Activated naive CD4-positive, alpha-beta T cell treated with anti-CD3 and anti-CD28 coated beads for 36 hours (primary cell): Measurements from ENCODE around the gene STX16. TPM values are rescaled to one million over a fixed set of nuclear protein-coding genes. Genes with fewer than 3 reads are reported as not detected.
A peak's percentile ranks its signal among the peaks of the same experiment; 100 is the strongest.

Experiments used
- CTCF ChIA-PET: fragments of 350-600 bp; sonication (Branson Sonifier 250); formaldehyde crosslinking; loops from one replicate; lab custom pipeline; 2021; ENCODE audit warnings: antibody characterized with exemption; lab: Charles Lee
- DNase-seq: peaks from one replicate; pipeline ENCODE4 v3.0.0-alpha.2; 2020
- H3K27ac Mint-ChIP-seq: one replicate; pipeline ENCODE4 v1.8.0; 2021; ENCODE audit warnings: mild to moderate bottlenecking, mixed read lengths
- H3K27me3 Mint-ChIP-seq: one replicate; pipeline ENCODE4 v1.8.0; 2021; ENCODE audit warnings: low read depth, mixed read lengths
- H3K36me3 Mint-ChIP-seq: one replicate; pipeline ENCODE4 v1.8.0; 2021; ENCODE audit warnings: low read depth, mixed read lengths
- H3K4me1 Mint-ChIP-seq: one replicate; pipeline ENCODE4 v1.8.0; 2021; ENCODE audit warnings: low read depth, mixed read lengths
- H3K4me3 Mint-ChIP-seq: one replicate; pipeline ENCODE4 v1.8.0; 2021; ENCODE audit warnings: mild to moderate bottlenecking, moderate library complexity, mixed read lengths
- H3K9me3 Mint-ChIP-seq: one replicate; pipeline ENCODE4 v1.8.0; 2021; ENCODE audit warnings: mixed read lengths
- intact Hi-C: fragments of 100-400 bp; cut with micrococcal nuclease; formaldehyde crosslinking; loops from one replicate; pipeline ENCODE4 v1.15.1; 2023
- total RNA-seq, 2 experiments: library from RNA; stranded (reverse); gene quantifications; one replicate each; pipeline ENCODE4 v1.2.3, GENCODE V29; 2021

The STX16 gene
- total RNA-seq, 2 experiments from 2014 or later, result 127 TPM

DNA sequence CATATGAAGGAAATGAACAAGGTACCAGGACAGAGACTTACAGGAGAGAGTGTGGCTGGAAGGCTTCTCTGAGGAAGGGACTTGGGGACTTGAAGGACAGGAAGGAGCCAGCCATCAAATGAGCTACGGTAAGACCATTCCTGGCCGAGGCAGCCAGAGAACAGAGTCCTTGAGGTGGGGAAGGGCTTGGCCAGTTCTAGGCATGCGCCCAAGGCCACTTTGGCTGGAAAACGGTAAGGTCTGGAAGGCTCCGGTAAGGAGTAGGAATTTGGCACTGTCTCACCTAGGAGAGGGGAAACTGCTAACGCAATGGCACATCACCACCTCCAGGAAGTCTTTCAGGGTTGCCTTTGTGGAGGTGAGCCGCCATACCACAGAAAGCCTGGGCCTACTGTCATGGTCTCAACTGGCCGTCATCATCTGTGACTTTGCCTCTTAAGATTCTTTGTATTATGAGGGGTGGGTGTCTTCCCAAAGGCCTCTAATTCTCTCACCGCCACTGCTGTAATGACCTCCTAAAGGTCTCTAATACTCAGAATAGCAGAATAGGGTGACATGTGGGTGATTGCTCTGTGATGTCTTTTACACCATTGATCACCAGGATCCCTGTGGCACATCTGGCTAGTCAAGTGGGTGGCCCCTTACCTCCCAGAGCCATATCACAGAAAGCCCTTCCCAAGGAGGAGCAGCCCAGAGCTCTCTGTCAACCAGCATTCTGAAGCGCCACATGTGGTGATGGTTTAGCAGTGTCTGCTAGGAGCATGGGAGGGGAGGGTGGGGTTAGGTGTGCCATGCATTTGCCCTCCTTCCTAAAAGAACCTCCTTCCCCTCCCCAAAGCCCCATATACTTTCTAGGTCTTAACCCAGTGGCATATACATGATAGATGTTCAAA lies 17.7 kb upstream of the STX16 start:
- no peak overlapping the region for H3K4me3 Mint-ChIP-seq
- DNase-seq, result no peak
- CTCF ChIA-PET, result no interaction called here

DNA sequence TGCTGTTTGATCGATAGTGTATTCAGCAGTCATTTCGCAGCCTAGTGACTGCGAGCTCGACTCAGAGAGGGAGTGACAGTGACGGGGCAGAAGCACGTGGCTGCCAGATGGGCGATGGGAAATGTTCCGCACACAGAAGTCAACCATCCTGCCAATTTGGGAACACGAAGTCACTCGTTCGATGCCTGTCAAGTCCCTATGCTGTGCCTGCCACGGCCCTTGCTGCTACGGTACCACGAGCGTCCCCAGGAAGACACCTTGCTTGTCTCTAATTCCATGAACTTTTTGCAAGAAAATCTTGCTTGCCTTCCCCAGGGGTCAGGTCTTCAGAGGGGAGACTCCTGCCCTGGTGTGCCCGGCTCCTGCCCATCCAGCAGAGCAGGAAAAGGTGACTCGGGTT lies 17.0 kb upstream of the STX16 start:
- no peaks in the 10 kb centered on the region for H3K36me3 Mint-ChIP-seq

More for the DNA sequence above, 17.7 kb upstream of the STX16 start:
- H3K27me3 Mint-ChIP-seq, result no peaks in the 10 kb centered on the region
- intact Hi-C loops, result loop anchor here (1.0 kb wide), 1 partner anchor 17 kb away; no protein-coding TSS in a partner anchor
- peak overlapping the region; percentile 84 for H3K27ac Mint-ChIP-seq
- no peaks in the 10 kb centered on the region for H3K9me3 Mint-ChIP-seq
- H3K4me1 Mint-ChIP-seq, result peaks cover 15% of the 10 kb centered on the region
- no peaks in the 10 kb centered on the region for H3K36me3 Mint-ChIP-seq

DNA sequence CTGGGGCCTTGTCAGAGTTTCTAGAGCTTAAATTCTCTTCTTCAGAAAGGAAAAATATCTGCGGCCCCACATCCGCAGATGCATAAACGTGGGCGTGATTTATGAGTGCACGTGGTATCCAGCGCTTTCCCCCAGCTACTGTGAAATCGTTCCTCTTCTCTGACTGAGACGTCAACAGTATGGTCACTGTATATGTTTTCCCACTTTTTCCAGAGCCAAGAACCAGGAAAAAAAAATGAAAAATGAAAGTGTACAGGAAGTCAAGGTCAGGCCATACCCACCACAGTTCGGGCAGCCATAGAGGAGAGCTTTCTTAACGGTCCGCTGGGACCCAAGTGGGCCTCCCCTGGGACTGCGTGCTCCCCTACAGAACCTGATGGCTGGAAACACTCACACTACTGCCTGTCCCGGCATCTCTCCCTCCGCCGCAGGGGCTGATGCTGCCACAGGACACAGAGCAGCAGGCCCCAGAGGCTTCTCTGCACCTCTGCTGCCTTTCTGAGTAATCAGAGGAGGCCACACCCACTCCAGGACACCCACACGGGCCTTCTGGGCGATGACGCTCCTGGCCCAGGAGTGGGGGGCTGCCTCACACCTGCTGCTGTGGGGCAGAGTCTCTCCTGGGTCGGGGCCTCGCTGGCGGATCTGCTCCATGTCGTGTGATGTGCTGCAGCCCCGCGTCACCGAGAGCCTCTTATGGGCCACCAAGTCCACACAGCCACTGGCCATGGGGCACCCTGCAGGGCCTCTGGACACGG lies 16.4 kb upstream of the STX16 start:
- peak overlapping the region; percentile 84 for H3K27ac Mint-ChIP-seq
- no peaks in the 10 kb centered on the region for H3K36me3 Mint-ChIP-seq
- no peaks in the 10 kb centered on the region for H3K9me3 Mint-ChIP-seq
- peaks cover 15% of the 10 kb centered on the region for H3K4me1 Mint-ChIP-seq
- peak overlapping the region; percentile 40 for H3K4me3 Mint-ChIP-seq
- DNase-seq, result peak; percentile 70
- CTCF ChIA-PET, result interaction anchor here (0.7 to 1.0 kb wide), 2 partner anchors 16 to 335 kb away, joined by 4 to 5 read pairs; partner anchors contain the start of gene STX16
- H3K27me3 Mint-ChIP-seq, result no peaks in the 10 kb centered on the region
- intact Hi-C loops, result loop anchor here (1.0 kb wide), 1 partner anchor 16 kb away; no protein-coding TSS in a partner anchor

More for the DNA sequence above, 17.0 kb upstream of the STX16 start:
- intact Hi-C loops, result loop anchor here (1.0 kb wide), 1 partner anchor 16 kb away; no protein-coding TSS in a partner anchor
- peaks cover 15% of the 10 kb centered on the region for H3K4me1 Mint-ChIP-seq
- peak; percentile 8 for DNase-seq
- peak overlapping the region; percentile 84 for H3K27ac Mint-ChIP-seq
- H3K4me3 Mint-ChIP-seq, result no peak overlapping the region
- no peaks in the 10 kb centered on the region for H3K9me3 Mint-ChIP-seq
- H3K27me3 Mint-ChIP-seq, result no peaks in the 10 kb centered on the region
- CTCF ChIA-PET, result interaction anchor here (0.7 to 1.0 kb wide), 2 partner anchors 17 to 336 kb away, joined by 4 to 5 read pairs; partner anchors contain the start of gene STX16

DNA sequence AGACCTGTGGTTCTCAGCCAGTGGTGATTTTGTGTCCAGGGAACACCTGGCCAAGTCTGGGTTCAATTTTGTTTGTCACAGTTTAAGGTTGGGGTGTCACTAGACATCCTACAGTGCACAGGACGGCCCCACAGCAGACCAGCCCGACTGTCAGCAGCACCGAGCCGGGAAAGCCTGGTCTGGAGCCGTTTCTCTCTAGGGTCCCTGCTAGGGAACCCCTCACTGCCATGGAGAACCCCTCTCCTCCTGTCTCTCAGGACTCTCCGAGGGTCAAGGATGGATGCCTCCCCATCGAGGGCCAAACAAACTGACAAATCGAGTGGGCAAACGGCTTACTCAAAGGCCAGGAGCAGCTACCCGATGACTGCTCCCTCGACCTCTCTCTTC lies 15.8 kb upstream of the STX16 start:
- Mint-ChIP-seq H3K4me3 (no peak overlapping the region), H3K27me3 (no peaks in the 10 kb centered on the region), H3K36me3 (no peaks in the 10 kb centered on the region), H3K4me1 (peaks cover 15% of the 10 kb centered on the region), H3K9me3 (no peaks in the 10 kb centered on the region), H3K27ac (peak overlapping the region; percentile 84)
- DNase-seq, result no peak
- CTCF ChIA-PET, result interaction anchor here (1.0 kb wide), 1 partner anchor 16 kb away, joined by 5 read pairs; the partner anchor contains the start of gene STX16
- intact Hi-C loops, result no loop called here

DNA sequence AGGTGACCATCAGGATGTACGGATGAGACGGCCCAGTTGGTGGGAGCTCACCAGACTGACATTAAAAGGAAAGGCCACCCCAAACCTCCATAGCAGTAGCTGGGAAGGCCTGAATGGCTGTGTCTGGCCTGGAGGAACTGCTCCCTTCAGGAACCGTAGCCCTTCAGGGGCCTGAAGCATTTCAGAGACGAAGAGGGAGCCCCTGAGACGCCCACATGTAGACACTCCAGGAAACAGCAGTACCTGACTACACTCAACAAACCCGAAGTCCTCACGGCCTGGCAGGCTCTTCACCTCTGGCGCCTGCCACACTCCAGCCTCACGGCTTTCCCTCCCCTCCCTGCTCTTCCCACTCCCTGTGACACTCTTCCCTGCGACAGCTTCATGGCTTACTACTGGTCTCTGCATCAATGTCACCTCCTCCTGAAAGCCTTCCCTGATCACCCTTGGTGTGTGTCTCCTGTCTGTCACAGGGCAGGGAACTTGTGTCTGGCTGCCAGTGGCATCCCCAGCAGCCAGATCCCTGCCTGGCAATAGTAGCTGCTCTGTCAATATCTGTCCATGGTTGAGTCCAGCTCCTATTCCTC lies 14.6 kb upstream of the STX16 start:
- no peak overlapping the region for H3K4me3 Mint-ChIP-seq

DNA sequence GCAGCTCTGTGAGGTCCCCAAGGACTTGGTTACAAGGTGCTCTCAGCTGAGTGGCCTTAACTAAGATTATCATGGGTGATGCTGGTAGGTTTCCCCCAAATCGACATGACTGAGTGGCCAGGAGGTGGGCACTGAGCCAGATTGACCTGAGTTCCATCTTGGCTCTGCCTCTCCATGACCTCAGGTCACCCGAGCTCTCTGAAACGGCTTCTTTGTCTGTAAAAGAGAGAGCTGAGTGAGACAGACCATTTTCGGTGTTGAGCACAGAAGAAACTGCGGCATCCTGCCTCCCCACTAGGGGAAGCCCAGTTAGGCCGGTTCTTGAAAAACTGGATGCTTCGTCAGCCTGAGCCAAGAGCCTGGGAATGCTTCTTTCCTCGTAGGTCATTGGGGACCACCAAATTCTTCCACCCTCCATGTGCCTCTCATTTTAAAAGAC lies 14.1 kb upstream of the STX16 start:
- Mint-ChIP-seq H3K36me3 (no peaks in the 10 kb centered on the region), H3K27ac (no peak overlapping the region), H3K4me3 (no peak overlapping the region), H3K27me3 (no peaks in the 10 kb centered on the region), H3K9me3 (no peaks in the 10 kb centered on the region), H3K4me1 (peaks cover 15% of the 10 kb centered on the region)
- intact Hi-C loops, result no loop called here
- DNase-seq, result no peak
- CTCF ChIA-PET, result no interaction called here

More for the DNA sequence above, 14.6 kb upstream of the STX16 start:
- CTCF ChIA-PET, result no interaction called here
- DNase-seq, result no peak
- H3K9me3 Mint-ChIP-seq, result no peaks in the 10 kb centered on the region
- intact Hi-C loops, result no loop called here
- no peaks in the 10 kb centered on the region for H3K27me3 Mint-ChIP-seq
- H3K36me3 Mint-ChIP-seq, result no peaks in the 10 kb centered on the region
- H3K4me1 Mint-ChIP-seq, result peaks cover 15% of the 10 kb centered on the region
- no peak overlapping the region for H3K27ac Mint-ChIP-seq

DNA sequence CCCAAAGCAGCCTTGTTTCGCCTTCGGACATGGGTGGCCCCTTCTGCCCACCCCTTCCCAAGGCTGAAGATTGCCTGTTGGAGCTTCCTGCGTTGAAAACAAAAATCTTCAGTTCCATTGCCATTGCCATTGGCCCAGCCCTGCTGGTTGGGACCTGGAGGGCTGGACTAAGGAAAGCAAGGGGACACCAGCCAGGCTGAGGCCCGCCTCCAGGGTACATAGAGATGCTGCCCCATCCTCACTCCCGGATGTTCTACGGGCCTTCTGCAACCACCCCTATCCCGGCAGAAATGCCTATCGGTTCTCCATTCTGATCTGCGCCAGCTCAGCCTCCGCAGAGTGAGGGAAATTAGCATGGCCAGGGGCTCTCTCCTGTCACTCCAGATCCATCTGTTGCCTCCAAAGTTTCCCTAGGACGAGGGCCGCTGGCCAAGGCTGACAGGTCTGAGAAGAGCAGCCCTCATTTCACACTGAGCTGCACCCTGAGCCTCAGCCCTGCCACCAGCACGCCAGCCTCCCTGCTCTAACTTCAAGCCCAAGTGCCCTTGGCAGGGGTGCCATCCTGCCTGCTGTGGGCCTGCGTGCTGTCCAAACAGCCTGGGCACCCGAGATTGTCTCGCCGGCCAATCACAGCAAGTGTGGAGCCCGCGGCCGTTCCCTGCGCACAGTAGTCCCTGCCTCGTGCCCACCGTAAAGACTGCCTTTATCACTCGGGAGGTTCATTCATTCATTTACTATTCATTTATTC lies 13.4 kb upstream of the STX16 start:
- Mint-ChIP-seq H3K4me3 (no peak overlapping the region), H3K27ac (no peak overlapping the region), H3K9me3 (no peaks in the 10 kb centered on the region), H3K36me3 (no peaks in the 10 kb centered on the region), H3K27me3 (no peaks in the 10 kb centered on the region), H3K4me1 (peaks cover 15% of the 10 kb centered on the region)
- intact Hi-C loops, result no loop called here
- CTCF ChIA-PET, result no interaction called here
- DNase-seq, result no peak

DNA sequence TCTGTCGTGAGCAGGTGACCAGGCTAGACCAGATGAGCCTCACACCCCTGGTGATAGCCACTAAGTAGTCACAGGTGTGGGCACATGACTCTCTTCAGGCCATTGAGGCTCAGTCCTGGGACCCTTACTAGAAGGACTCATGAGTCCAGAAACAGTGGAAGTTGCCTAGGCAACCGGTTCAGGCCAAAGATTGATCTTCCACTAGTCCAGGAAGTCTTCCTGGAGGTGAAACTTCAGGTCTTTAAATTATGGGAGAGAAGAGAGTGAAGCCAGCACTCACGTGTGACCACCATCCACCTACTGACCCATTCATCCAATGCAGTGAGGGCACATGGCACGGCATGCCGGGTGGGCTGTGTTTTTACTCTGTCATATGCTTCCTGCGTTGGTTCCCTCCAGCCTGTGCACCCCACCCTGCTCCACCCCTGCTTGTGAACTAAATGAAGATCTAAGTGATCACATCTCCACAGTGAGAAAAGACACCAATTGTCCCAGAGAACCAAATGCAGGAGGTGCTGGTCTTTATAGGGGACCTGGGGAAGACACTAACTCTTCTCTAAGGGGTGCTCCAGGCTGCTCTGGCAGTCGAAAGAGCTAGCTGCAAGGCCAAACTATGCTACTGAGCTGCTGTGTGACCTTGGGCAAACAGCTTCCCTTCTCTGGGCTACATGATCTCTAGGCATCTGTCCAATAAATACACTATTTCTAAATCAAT lies 12.5 kb upstream of the STX16 start:
- H3K27me3 Mint-ChIP-seq, result no peaks in the 10 kb centered on the region
- DNase-seq, result no peak
- no peaks in the 10 kb centered on the region for H3K36me3 Mint-ChIP-seq
- intact Hi-C loops, result no loop called here
- no peak overlapping the region for H3K4me3 Mint-ChIP-seq
- H3K27ac Mint-ChIP-seq, result no peak overlapping the region
- H3K4me1 Mint-ChIP-seq, result peaks cover 15% of the 10 kb centered on the region
- CTCF ChIA-PET, result interaction anchor here (1.3 kb wide), 1 partner anchor 12 kb away, joined by 3 read pairs; the partner anchor contains the start of gene STX16
- H3K9me3 Mint-ChIP-seq, result no peaks in the 10 kb centered on the region

- CTCF ChIA-PET, result interaction anchor here (1.3 kb wide), 1 partner anchor 12 kb away, joined by 3 read pairs; the partner anchor contains the start of gene STX16
- H3K4me3 Mint-ChIP-seq, result no peak overlapping the region
- H3K27ac Mint-ChIP-seq, result no peak overlapping the region
- no peaks in the 10 kb centered on the region for H3K36me3 Mint-ChIP-seq
- H3K9me3 Mint-ChIP-seq, result no peaks in the 10 kb centered on the region
- intact Hi-C loops, result no loop called here
- no peak for DNase-seq
- peaks cover 9% of the 10 kb centered on the region for H3K4me1 Mint-ChIP-seq
- no peaks in the 10 kb centered on the region for H3K27me3 Mint-ChIP-seq
Measured at GRCh38 chr20:58639182-58640146, 11.6 kb upstream of the STX16 start.

DNA sequence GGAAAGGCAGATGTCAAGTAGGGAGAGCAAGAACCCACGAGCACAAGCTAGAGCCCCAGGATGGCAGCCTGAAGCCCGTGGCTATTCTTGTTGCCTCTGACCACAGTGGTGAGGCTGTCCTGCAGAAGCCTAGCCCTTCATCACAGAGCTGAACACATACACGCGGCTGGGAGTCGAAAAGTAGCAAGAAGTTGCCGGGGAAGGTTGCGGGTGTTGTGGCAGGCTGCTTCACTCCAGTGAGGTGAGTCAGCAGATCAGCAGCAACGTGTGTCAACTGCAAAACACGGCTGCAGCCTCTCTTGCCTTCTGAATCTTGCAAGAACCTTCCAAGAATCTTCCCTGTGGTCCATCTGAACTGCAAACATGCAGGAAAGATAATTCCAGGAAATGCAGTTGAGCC lies 10.6 kb upstream of the STX16 start:
- Mint-ChIP-seq H3K27me3 (no peaks in the 10 kb centered on the region), H3K36me3 (no peaks in the 10 kb centered on the region), H3K27ac (no peak overlapping the region), H3K9me3 (no peaks in the 10 kb centered on the region), H3K4me1 (no peaks in the 10 kb centered on the region), H3K4me3 (no peak overlapping the region)
- CTCF ChIA-PET, result no interaction called here
- no peak for DNase-seq
- intact Hi-C loops, result no loop called here
